HUES48 (cell line): ENCODE measurements around the gene USP8.
A peak's percentile ranks its signal among the peaks of the same experiment; 100 is the strongest.
"Not testable (repeated sequence)": the region's sequence is repeated elsewhere in the genome, so short reads cannot be mapped to it uniquely, and the experiment has no call there.

Experiments used
- H3K27ac ChIP-seq: one replicate; pipeline ENCODE4 v1.7.0; 2013; ENCODE audit warnings: low read depth, low read length, inconsistent platforms
- H3K27me3 ChIP-seq: 2 replicates; pipeline ENCODE4 v1.6.1; 2013; ENCODE audit warnings: mild to moderate bottlenecking, low read length; ENCODE audit not compliant: control insufficient read depth, insufficient read depth
- H3K36me3 ChIP-seq: 2 replicates; pipeline ENCODE4 v1.6.1; 2013; ENCODE audit warnings: low read length; ENCODE audit not compliant: control insufficient read depth, insufficient read depth
- H3K4me1 ChIP-seq: 2 replicates; pipeline ENCODE4 v1.6.1; 2013; ENCODE audit warnings: mild to moderate bottlenecking, low read length; ENCODE audit not compliant: control insufficient read depth, insufficient read depth
- H3K4me3 ChIP-seq: 2 replicates; pipeline ENCODE4 v1.5.1; 2013; ENCODE audit warnings: mild to moderate bottlenecking, low read depth, low read length
- H3K9ac ChIP-seq: 2 replicates; pipeline ENCODE4 v1.6.1; 2013; ENCODE audit warnings: mild to moderate bottlenecking, low read depth, low read length, moderate library complexity
- H3K9me3 ChIP-seq: 2 replicates; pipeline ENCODE4 v1.6.1; 2013; ENCODE audit warnings: low read length; ENCODE audit not compliant: control insufficient read depth, insufficient read depth

Gene USP8

DNA sequence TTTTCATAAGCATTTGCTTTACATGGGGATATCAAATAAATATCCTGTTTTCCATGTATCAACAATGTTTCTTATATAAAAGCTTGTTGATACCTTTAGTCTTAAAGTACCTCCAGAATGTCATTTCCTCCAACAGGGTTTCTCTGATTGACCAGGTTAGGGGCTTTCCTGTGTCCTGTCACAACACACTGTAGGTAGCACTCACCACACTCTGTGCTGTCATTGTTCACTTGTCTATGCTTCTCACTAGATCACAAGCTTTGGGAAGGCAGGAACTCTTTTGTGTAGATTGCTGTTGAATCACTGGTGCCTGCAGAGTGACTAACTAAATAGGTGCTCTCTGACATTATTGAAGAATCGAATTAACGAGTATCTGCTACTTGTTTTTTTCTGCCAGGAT, 72.5 kb downstream of the USP8 start:
- Histone ChIP-seq H3K27ac (no peak overlapping the region), H3K4me3 (no peak overlapping the region), H3K36me3 (peaks cover 94% of the 10 kb centered on the region), H3K4me1 (no peaks in the 10 kb centered on the region), H3K27me3 (no peaks in the 10 kb centered on the region), H3K9ac (no peak overlapping the region), H3K9me3 (no peaks in the 10 kb centered on the region)

DNA sequence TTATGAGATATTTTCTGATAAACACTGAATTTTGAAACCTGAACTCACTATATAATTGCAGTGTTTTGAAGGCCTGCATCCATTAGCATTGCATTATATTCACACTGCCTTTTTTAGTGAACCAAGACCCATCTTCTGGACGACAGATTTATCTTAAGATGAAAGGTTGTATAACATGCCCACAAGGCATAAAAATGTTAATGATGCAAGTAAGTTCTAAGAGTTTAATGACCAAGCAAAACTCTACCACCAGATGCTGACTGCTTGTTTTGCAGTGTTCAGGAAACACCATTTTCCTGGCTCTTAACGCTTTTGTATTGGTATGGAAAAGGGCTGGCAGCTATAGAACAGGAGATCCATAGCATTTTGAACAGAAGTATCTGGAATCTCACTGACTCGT, 76.1 kb downstream of the USP8 start:
- H3K4me3 ChIP-seq: no peak overlapping the region
- H3K9ac ChIP-seq: no peak overlapping the region
- peaks cover 60% of the 10 kb centered on the region for H3K36me3 ChIP-seq
- no peaks in the 10 kb centered on the region for H3K4me1 ChIP-seq
- H3K9me3 ChIP-seq: no peaks in the 10 kb centered on the region
- H3K27me3 ChIP-seq: no peaks in the 10 kb centered on the region
- H3K27ac ChIP-seq: no peak overlapping the region

DNA sequence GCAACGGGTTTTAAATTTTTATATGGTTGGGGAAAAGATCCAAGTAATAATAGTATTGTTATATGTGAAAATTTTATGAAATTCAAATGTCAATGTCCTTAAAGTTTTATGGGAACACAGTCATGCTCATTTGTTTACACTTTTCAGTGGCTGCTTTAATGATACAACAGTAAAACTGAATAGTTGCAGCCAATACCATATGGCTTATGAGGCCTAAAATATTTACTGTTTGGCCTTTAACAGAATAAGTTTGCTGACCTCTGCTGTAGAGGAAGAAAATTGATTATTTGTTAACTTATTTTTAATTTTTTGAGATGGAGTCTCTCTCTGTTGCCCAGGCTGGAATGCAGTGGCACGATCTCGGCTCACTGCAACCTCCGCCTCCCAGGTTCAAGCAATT, 77.6 kb downstream of the USP8 start:
- H3K36me3 ChIP-seq: peaks cover 49% of the 10 kb centered on the region

DNA sequence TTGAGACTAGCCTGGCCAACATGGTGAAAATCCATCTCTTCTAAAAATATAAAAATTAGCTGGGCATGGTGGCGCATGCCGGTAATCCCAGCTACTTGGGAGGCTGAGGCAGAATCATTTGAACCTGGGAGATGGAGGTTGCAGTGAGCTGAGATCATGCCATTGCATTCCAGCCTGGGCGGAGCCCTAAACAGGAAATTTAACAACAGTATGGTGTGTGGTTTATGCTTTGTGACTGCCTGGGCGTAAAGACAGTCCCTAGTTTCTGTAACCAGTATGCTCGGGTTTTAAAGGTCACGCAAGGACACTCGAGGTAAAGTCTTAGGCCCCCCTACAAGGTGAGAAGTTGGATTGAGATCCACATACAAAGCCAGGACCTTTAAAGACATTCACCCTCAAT, 78.9 kb downstream of the USP8 start:
- Histone ChIP-seq H3K4me3 (no peak overlapping the region), H3K27ac (no peak overlapping the region), H3K9me3 (no peaks in the 10 kb centered on the region), H3K36me3 (peaks cover 35% of the 10 kb centered on the region), H3K4me1 (peaks cover 9% of the 10 kb centered on the region; the same call in 1 of the 2 replicates), H3K27me3 (no peaks in the 10 kb centered on the region), H3K9ac (no peak overlapping the region)

More for the DNA sequence above, 77.6 kb downstream of the USP8 start:
- Histone ChIP-seq H3K27ac (no peak overlapping the region), H3K4me1 (peaks cover 9% of the 10 kb centered on the region; the same call in 1 of the 2 replicates), H3K27me3 (no peaks in the 10 kb centered on the region), H3K4me3 (no peak overlapping the region), H3K9ac (no peak overlapping the region), H3K9me3 (no peaks in the 10 kb centered on the region)

DNA sequence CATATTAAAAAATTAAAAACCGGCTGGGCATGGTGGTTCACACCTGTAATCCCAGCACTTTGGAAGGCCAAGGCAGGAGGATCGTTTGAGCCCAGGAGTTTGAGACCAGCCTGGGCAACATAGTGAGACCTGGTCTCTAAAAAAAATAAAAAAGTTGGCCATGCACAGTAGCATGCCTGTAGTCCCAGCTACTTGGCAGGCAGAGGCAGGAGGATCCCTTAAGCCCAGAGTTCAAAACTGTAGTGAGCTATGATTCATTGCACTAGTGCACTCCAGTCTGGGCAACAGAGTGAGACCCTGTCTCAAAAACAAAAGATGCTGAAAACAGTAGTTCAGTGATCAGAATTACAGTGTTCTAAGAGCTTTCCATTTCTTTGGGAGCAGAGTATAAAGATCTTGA, 81.5 kb downstream of the USP8 start:
- not testable (repeated sequence) for H3K9ac ChIP-seq, H3K9me3 ChIP-seq, H3K4me1 ChIP-seq, H3K4me3 ChIP-seq, H3K27me3 ChIP-seq, H3K27ac ChIP-seq
- H3K36me3 ChIP-seq: peaks cover 10% of the 10 kb centered on the region

DNA sequence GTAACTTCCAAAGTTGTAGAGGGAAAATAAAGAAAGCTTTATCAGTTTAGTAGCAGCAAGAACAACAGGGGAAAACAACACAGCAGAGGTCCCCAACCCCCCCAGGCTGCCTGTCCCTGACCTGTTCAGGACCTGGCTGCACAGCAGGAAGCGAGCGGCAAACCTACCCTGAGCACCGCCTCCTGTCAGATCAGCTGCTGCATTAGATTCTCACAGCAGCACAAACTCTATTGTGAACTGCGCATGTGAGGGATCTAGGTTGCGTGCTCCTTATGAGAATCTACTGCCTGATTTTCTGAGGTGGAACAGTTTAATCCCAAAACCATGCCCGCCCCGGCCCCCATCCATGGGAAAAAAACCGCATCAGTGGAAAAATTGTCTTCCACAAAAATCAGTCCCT, 81.9 kb downstream of the USP8 start:
- no peaks in the 10 kb centered on the region for H3K27me3 ChIP-seq
- H3K4me1 ChIP-seq: peaks cover 9% of the 10 kb centered on the region; the same call in 1 of the 2 replicates
- H3K9ac ChIP-seq: no peak overlapping the region
- H3K4me3 ChIP-seq: no peak overlapping the region
- H3K36me3 ChIP-seq: peaks cover 6% of the 10 kb centered on the region; the same call in 1 of the 2 replicates
- no peaks in the 10 kb centered on the region for H3K9me3 ChIP-seq
- no peak overlapping the region for H3K27ac ChIP-seq

DNA sequence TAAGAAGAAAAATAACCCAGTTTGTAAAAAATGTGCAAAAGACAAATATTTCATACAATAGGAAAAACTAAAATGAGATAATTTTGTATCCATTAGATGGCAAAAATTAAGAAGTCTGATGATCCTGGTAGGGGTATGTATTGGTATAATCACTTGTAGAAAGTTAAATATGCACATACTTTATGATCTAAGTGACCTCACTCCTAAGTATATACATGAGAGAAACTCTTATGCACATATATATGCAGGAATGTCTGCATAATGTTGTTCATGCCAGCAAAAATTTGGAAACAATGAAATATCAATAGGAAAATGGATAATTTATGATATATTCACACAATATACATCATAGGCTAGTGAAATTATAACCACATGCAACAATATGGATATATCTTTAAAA, 88.8 kb downstream of the USP8 start:
- H3K27ac ChIP-seq: no peak overlapping the region
- H3K27me3 ChIP-seq: no peaks in the 10 kb centered on the region
- H3K4me1 ChIP-seq: no peaks in the 10 kb centered on the region
- H3K9me3 ChIP-seq: no peaks in the 10 kb centered on the region
- H3K9ac ChIP-seq: no peak overlapping the region
- H3K4me3 ChIP-seq: no peak overlapping the region
- H3K36me3 ChIP-seq: no peaks in the 10 kb centered on the region

DNA sequence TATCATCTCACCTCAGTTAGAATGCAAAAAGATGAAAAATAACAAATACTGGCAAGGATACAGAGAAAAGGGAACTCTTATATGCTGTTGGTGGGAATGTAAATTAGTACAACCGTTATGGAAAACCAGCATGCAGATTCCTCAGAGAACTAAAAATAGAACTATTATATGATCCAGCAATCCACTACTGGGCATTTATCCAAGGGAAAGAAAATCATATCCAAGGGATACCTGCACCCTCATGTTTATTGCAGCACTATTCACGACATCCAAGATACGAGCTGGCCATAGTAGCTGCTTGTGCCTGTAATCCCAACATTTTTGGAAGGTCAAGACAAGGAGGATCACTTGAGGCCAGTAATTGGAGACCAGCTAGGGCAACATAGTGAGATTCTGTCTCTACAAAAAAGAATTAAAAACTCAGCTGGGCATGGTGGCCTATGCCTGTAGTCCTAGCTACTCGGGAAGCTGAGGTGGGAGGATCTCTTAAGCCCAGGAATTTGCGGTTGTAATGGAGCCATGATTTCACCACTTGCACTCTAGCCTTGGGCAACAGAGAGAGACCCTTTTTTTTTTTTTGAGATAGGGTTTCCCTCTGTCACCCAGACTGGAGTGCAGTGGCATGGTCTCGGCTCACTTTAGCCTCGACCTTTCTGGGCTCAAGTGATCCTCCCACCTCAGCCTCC, 95.7 kb downstream of the USP8 start:
- H3K4me1 ChIP-seq: no peaks in the 10 kb centered on the region
- no peak overlapping the region for H3K9ac ChIP-seq
- no peak overlapping the region for H3K4me3 ChIP-seq
- no peak overlapping the region for H3K27ac ChIP-seq
- H3K9me3 ChIP-seq: no peaks in the 10 kb centered on the region
- no peaks in the 10 kb centered on the region for H3K27me3 ChIP-seq
- no peaks in the 10 kb centered on the region for H3K36me3 ChIP-seq

DNA sequence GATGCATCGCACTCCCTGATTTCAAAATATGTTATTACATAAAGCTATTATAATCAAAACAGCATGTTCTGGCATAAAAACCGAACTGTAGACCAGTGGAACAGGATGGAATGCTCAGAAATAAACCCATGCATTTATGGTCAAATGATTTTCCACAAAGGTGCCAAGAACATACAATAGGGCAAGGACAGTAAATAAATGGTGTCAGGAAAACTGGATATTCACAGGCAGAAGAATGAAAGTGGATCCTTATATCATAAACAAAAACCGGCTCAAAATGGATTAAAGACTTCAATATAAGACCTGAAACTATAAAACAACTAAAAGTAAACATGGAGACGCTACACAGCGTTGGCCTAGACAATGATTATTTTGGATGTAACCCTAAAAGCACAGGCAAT, 99.6 kb downstream of the USP8 start:
- Histone ChIP-seq H3K4me3 (no peak overlapping the region), H3K27ac (no peak overlapping the region), H3K27me3 (no peaks in the 10 kb centered on the region), H3K9me3 (no peaks in the 10 kb centered on the region), H3K4me1 (no peaks in the 10 kb centered on the region), H3K36me3 (no peaks in the 10 kb centered on the region), H3K9ac (no peak overlapping the region)

DNA sequence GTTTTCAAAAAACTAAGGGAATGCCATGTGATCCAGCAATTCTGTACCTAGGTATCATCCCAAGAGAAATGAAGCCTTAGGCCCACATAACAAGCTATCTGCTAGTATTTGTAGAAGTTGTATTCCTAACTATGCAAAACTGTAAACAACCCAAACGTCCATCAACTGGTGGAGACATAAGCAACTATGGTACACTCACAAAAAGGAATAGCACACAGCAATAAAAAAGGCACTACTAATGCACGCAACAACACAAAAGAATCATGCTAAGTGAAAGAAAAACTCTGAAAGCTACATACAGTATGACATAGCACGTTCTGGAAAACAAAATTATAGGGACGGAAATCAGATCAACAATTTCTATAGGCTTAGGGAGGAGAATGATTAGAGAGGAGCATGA, 107.0 kb downstream of the USP8 start:
- no peaks in the 10 kb centered on the region for H3K27me3 ChIP-seq
- H3K27ac ChIP-seq: no peak overlapping the region
- no peaks in the 10 kb centered on the region for H3K36me3 ChIP-seq
- no peak overlapping the region for H3K4me3 ChIP-seq
- no peak overlapping the region for H3K9ac ChIP-seq
- no peaks in the 10 kb centered on the region for H3K4me1 ChIP-seq
- H3K9me3 ChIP-seq: no peaks in the 10 kb centered on the region; the same call in 1 of the 2 replicates

DNA sequence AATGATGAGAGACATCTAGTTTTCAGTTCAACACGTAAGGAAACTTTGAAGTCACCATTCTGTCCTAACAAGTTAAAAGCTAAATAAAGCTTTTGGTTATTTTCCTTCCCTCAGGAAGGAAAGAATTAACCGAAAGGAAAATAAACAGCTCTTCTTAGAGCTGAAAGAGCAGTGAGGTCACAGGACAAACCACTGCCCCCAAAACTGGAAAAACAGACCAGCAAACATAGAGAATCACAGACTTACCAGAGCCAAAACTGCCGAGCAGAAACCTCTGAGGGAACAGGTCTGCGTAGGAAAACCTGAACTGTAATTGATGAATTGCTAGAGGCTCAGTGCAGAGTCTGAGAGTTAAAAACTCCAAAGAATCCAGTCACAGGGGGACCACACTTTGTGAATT, 107.6 kb downstream of the USP8 start:
- no peak overlapping the region for H3K9ac ChIP-seq
- peak overlapping the region; percentile 7 for H3K27ac ChIP-seq
- H3K36me3 ChIP-seq: no peaks in the 10 kb centered on the region
- H3K27me3 ChIP-seq: no peaks in the 10 kb centered on the region
- no peak overlapping the region for H3K4me3 ChIP-seq
- H3K9me3 ChIP-seq: no peaks in the 10 kb centered on the region; the same call in 1 of the 2 replicates
- H3K4me1 ChIP-seq: no peaks in the 10 kb centered on the region
